ENCODE data around the gene DCBLD2.
"Not testable (repeated sequence)": the region's sequence is repeated elsewhere in the genome, so short reads cannot be mapped to it uniquely, and the experiment has no call there.

Gene DCBLD2

DNA sequence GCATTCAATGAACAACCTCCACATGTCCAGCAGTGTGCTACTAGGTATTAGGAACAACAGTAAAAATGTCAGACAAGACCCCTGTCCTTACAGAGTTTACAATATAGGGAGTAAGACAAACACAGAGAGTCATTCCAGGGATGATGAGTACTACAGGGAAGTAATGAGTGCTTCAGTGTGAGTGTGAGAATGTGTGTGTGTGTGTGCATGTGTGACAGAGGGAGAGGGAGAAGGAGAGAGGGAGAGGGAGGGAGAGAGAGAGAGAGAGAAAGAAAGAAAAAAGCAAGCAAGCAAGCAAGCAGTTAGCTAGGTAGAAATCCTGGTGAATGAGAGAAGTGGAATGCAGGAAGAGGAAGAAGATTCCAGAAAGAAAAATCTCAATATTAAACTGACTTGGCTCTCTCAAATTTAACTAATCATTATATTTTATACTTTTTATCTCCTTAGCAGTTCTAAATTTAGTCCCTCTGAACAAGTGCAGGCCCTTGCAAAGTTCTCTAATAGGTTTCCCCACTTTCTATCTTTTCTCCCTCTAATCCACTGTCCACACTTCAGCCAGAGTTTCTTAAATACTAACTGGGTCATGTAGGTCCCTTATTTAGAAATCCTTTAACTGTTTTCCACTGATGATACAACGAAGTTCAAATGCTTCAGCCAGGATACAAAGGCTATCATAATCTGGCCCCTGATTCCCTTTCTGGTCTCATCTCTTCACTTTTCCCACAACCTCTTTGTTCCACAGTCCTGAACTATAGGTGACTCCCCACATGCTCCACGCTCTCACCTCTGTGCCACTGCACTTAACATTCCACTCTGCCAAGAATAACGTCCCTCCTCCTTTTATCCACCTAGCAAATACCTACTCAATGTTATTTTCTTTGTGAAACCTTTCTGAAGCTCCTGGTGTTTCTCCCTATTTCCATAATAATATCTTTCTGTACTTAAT lies 10.3 kb downstream of the DCBLD2 start:
- DNase-seq (ENCODE audit: low read depth), result no peak

DNA sequence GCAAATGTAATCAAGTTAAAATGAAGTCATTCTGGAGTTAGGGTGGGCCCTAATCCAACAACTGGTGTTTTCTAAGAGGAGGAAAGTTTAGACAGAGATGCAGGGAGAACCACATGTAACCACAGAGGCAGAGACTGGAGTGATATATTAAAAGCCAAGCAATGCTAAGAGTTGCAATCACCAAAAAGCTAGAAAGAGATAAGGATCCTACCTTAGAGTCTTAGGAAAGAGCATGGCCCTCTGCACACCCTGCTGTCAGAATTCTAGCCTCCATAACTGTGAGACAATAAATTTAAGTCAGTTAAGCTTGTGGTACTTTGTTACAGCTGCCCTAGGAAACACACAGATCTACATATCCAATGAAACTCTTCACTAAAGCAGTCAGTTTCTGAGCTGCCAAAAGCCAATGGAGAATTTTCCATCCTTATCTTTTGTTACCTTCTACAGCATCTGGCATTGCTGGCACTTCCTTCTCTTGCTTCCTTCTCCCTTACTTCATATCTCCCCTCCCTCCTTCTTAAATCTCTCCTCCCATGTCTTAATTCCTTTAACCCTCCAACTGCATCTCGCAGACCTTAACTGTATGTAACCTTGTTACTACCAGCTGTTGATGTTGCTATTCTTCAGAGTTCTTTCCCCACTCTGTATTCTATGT lies 11.2 kb downstream of the DCBLD2 start:
- DNase-seq (ENCODE audit: low read depth), result no peak

GRCh38 chr3:98887684-98888083 lies 13.8 kb downstream of the DCBLD2 start:
- DNase-seq (ENCODE audit: low read depth), result no peak

GRCh38 chr3:98886525-98886924 lies 15.0 kb downstream of the DCBLD2 start:
- DNase-seq (ENCODE audit: low read depth), result no peak

GRCh38 chr3:98885851-98886250 lies 15.6 kb downstream of the DCBLD2 start:
- no peak for DNase-seq (ENCODE audit: low read depth)

GRCh38 chr3:98884675-98885371 lies 16.7 kb downstream of the DCBLD2 start:
- no peak for DNase-seq (ENCODE audit: low read depth)

DNA sequence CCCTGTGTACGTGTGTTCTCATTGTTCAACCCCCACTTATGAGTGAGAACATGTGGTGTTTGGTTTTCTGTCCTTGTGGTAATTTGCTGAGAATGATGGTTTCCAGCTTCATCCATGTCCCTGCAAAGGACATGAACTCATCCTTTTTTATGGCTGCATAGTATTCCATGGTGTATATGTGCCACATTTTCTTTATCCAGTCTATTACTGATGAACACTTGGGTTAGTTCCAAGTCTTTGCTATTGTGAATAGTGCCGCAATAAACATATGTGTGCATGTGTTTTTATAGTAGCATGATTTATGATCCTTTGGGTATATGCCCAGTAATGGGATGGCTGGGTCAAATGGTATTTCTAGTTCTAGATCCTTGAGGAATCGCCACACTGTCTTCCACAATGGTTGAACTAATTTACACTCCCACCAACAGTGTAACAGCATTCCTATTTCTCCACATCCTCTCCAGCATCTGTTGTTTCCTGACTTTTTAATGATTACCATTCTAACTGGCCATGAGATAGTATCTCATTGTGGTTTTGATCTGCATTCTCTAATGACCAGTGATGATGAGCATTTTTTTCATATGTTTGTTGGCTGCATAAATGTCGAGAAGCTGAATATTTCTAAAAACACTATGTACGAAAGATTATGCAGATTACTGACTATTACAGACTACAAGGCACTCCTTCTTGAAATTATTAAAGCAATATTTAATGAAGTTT lies 18.7 kb downstream of the DCBLD2 start:
- not testable (repeated sequence) for DNase-seq (ENCODE audit: low read depth)

DNA sequence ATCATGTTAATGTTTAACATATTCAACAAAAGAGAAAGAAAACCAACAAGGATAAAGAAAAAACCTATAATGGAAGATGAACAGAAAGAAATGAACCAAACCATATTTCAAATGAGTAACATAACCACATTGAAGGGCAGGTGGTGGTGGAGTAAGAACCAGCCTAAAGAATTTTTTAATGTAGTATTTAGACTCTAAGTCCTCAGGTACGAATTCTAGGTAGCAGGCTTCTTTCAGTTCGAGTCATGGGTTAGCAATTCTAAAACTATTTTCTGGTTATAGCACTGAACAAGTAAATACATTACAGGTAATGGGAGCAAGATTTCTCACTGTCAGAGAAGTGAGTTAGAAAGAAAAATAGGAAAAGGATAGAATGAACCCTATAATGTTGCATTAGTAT lies 24.4 kb downstream of the DCBLD2 start:
- no peak for DNase-seq (ENCODE audit: low read depth)

DNA sequence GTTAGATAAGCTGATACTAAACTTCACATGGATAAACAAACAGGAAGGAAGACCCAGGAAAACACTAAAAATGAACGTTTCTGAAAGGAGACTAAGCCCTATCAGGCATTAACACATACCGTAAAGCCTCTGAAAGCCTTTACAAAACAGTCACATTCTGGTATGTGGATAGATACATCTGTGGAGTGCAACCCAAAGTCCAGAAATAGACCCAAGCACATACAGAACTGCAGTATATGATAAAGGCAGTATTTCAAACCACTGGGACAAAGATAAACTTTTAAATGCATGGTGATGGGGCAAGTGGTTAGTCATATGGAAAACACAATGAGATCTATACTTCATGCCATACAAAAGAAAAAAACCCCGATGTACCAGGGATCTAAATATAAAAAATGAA lies 26.0 kb downstream of the DCBLD2 start:
- DNase-seq (ENCODE audit: low read depth), result no peak

GRCh38 chr3:98874602-98875249 lies 26.8 kb downstream of the DCBLD2 start:
- no peak for DNase-seq (ENCODE audit: low read depth)

DNA sequence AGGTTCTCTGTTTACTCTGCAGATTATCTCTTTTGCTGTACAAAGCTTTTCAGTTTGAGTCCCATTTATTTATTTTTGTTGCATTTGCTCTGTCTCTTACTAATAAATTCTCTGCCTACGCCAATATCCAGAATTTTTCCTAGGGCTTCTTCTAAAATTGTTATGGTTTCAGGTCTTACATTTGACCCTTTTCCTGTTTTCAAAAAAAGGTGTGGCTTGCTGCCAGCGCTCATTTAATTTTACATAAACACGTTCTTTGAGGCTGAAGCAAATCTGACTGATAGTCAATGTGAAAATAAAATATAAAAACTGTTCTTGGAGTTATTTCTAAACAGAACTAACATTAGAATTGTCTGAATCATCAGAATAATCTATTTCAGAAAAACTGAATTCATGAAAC lies 32.1 kb downstream of the DCBLD2 start:
- DNase-seq (ENCODE audit: low read depth), result no peak

GRCh38 chr3:98857971-98858370 lies 43.5 kb downstream of the DCBLD2 start:
- not testable (repeated sequence) for DNase-seq (ENCODE audit: low read depth)

- DNase-seq (ENCODE audit: low read depth), result not testable (repeated sequence)
Observed at GRCh38 chr3:98857258-98857657, 44.2 kb downstream of the DCBLD2 start.

DNA sequence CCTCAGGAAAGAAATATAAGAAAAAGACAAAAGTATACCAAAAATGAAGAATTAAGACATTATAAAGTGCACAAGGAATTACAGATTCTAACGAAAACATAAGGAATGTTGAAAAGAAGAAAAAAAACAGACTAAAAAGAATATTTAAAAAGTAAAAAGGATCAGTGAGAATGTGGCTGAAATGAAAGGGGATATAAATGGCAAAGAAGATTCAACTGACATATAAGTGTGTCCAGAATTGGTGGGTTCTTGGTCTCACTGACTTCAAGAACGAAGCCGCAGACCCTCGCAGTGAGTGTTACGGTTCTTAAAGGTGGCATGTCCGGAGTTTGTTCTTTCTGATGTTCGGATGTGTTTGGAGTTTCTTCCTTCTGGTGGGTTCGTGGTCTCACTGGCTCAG lies 44.8 kb downstream of the DCBLD2 start:
- DNase-seq (ENCODE audit: low read depth), result no peak

DNA sequence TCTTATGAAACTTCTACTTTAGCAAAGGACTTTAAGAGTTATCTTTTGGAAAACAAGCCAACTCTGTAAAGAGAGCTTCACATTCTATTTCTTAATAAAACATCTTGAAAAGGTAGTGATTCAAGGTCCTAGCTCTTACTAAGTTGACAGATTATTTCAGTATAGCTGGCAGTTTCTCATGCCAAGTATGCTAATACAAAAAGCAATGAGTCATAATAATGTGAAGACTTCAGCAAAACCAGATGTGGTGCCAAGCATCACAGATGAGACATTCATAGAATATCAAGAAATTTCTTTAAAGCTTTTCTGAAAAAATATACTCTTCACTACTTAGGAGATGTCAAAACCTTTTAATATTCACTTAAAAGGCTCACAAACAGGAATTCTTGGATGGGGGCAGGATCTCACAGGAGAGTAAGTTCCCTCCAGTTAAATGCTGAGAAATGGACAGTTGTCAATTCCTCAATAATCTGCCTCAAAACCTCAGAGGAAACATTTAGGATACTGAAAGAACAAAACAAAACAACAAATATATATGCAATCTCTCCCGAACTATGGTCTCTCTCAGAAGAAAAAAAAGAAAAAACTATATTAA lies 45.6 kb downstream of the DCBLD2 start:
- DNase-seq (ENCODE audit: low read depth), result no peak

DNA sequence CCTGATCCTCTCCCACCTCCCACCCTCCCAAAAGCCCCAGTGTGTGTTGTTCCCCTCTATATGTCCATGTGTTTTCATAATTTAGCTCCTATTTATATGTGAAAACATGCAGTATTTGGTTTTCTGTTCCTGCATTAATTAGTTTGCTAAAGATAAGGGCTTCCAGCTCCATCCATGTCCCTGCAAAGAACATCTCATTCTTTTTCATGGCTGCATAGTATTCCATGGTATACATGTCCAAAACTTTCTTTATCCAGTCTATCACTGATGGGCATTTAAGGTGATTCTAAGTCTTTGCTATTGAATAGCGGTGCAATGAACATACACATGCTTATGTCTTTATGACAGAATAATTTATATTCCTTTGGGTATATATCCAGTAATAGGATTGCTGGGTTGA lies 53.4 kb downstream of the DCBLD2 start:
- DNase-seq (ENCODE audit: low read depth), result no peak

- no peak for DNase-seq (ENCODE audit: low read depth)
Observed at GRCh38 chr3:98846101-98846500, 55.4 kb downstream of the DCBLD2 start.

DNA sequence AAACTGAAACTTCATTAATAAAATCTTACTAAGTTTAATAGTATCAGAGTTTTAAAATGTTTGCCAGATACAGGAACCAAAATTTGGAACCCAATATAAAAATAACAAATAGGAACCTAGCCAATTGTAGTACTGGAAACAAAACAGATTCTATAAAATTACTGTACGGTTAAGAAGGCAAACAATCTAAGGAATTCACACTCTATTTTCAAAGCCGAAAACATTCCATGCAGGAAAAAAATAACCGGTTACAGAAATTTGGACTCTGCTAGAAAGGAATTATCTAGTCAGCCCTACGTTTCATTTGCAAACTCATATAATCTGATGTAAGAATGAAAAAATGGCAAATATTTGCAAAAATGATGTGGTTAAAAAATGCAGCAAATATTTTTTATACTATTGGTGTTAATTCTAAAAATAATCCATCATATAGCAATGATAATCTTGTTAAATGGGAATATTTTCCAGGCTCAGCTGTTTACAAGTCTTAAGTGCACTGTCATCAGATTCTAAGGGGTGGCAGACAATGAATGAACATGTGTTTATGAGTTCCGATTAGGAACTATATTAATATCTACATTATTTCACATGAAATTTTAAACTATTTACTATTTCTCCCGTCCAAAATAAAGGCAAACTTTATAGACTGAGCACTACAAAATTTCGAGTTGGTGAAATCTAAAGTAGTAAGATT lies 58.1 kb downstream of the DCBLD2 start:
- no peak for DNase-seq (ENCODE audit: low read depth)

GRCh38 chr3:98839846-98840245 lies 61.6 kb downstream of the DCBLD2 start:
- DNase-seq (ENCODE audit: low read depth), result no peak

- DNase-seq (ENCODE audit: low read depth), result not testable (repeated sequence)
Observed at GRCh38 chr3:98831060-98831459, 70.4 kb downstream of the DCBLD2 start.
